ENCODE measurements around the gene SLC25A39. TPM values are rescaled to one million over a fixed set of nuclear protein-coding genes. Genes with fewer than 3 reads are reported as not detected.

SLC25A39 gene
- total RNA-seq, 4 donors from 2014 or later: 136 to 154 (median 141) TPM

DNA sequence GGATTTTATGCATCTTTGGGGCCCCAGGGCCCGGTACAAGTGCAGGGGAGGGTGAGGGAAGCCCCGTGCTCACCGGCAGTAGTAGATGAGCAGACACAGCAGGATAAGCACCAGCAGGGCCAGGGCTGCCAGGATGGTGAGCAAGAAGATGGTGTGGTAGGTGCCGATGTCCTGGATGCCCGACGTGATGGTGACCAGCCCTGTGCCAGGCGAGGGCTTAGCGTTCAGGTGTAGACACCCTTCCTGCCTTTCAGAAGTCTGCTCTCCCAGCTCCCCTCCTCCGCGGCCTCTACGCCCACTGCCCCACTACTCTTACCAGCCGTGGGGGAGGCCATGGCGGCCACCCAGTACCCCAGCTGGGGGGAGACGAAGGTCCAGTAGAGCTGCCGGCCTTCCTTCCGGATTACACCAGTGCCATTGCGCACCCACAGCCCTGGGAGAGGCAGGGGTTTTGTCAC, 31.0 kb upstream of the SLC25A39 start:
- Histone ChIP-seq H3K27ac (no peak overlapping the region), H3K27me3 (peaks cover 11% of the 10 kb centered on the region), H3K9me3 (no peaks in the 10 kb centered on the region), H3K4me3 (no peak overlapping the region), H3K4me1 (peaks cover 0 to 7% (median 3%) of the 10 kb centered on the region in 4 donors), H3K36me3 (peaks cover 0 to 9% (median 0%) of the 10 kb centered on the region in 4 donors)
- intact Hi-C loops (cut with DNase I; ENCODE audit: low total_unique reads): no loop called here
- TF ChIP-seq EP300 (IDR thresholded peaks at IDR 0.05; ENCODE audit: low read depth) (no peak), POLR2AphosphoS5 (IDR thresholded peaks at IDR 0.05) (no peak), POLR2A (IDR thresholded peaks at IDR 0.05) (no peak)
- TF ChIP-seq, protein P1, sequence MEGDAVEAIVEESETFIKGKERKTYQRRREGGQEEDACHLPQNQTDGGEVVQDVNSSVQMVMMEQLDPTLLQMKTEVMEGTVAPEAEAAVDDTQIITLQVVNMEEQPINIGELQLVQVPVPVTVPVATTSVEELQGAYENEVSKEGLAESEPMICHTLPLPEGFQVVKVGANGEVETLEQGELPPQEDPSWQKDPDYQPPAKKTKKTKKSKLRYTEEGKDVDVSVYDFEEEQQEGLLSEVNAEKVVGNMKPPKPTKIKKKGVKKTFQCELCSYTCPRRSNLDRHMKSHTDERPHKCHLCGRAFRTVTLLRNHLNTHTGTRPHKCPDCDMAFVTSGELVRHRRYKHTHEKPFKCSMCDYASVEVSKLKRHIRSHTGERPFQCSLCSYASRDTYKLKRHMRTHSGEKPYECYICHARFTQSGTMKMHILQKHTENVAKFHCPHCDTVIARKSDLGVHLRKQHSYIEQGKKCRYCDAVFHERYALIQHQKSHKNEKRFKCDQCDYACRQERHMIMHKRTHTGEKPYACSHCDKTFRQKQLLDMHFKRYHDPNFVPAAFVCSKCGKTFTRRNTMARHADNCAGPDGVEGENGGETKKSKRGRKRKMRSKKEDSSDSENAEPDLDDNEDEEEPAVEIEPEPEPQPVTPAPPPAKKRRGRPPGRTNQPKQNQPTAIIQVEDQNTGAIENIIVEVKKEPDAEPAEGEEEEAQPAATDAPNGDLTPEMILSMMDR (IDR thresholded peaks at IDR 0.05): no peak
- no peak for DNase-seq
- in situ Hi-C loops (cut with MboI; ENCODE audit: low pct_ligation_motif_present in 1 of 4, low pct_unique_long_range_greater_than_20kb in 1 of 4, low sequenced_read_pairs in 3 of 4): no loop called here
- 80% methylated on average over 17 of the region's 17 CpGs; no CpG with 5 or more reads in 1 of the 2 donors for WGBS, 2 donors (ENCODE audit: low coverage in 1 of 2)

DNA sequence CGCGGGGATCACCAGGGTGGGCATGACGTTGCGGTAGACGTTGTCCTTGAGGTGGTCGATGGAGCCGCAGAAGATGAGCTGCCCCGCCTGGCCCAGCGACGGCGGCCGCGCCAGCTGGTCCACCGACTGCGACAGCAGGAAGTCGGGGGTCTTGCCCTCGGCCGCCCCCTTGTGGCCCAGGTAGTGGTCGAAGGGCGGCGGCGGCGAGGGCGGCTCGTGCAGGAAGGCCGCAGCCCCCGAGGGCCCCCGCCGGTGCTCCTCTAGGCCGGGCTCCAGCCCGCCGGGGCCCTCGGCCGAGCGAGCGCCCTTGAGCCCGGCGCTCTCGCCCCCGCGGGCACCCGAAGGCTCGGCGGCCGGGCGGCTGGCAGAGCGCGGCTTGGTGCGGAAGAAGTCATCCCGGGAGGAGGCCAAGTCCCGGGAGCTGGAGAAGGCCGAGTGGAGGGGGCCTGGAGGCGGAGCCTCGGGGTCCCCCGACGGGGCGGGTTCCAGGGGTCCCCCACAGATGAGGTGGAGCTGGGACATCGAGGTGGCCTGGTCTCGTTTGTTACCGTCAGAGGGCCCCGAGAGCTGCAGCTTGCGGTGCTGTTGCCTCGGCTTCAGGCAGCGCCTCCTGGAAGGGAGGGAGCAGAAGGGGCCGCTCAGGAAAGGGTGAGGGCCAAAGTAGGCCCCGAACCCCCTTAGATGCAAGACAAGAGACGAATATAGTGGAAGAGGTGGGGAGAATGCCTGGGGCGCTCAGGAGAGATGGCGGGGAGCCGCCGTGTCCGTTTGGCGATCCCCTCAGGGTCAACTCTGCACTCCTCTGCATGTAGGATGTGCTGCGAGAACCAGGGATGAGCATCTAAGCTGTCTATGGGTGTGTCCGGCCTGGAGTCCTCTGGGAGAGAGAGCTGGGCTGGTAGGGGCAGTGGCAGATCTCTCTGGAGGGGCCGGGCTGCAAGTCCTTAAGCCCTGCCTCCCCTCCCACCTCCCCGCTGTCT, 30.2 kb upstream of the SLC25A39 start:
- Histone ChIP-seq H3K4me1 (peaks cover 0 to 7% (median 3%) of the 10 kb centered on the region in 4 donors), H3K9me3 (no peaks in the 10 kb centered on the region), H3K4me3 (peak overlapping the region in 2 of 4 donors; percentile 15 to 36), H3K27ac (no peak overlapping the region), H3K27me3 (peaks cover 7% of the 10 kb centered on the region), H3K36me3 (peaks cover 0 to 9% (median 0%) of the 10 kb centered on the region in 4 donors)
- TF ChIP-seq, protein P1 (IDR thresholded peaks at IDR 0.05): peak in 3 of 5 experiments; percentile 18 to 35 (median 31)
- TF ChIP-seq POLR2A (IDR thresholded peaks at IDR 0.05): no peak
- intact Hi-C loops (cut with DNase I; ENCODE audit: low total_unique reads) (no loop called here), in situ Hi-C loops (cut with MboI; ENCODE audit: low pct_ligation_motif_present in 1 of 4, low pct_unique_long_range_greater_than_20kb in 1 of 4, low sequenced_read_pairs in 3 of 4) (no loop called here)
- 53% methylated on average over 67 of the region's 77 CpGs; no CpG with 5 or more reads in 1 of the 2 donors for WGBS, 2 donors (ENCODE audit: low coverage in 1 of 2)
- DNase-seq: peak; percentile 69

DNA sequence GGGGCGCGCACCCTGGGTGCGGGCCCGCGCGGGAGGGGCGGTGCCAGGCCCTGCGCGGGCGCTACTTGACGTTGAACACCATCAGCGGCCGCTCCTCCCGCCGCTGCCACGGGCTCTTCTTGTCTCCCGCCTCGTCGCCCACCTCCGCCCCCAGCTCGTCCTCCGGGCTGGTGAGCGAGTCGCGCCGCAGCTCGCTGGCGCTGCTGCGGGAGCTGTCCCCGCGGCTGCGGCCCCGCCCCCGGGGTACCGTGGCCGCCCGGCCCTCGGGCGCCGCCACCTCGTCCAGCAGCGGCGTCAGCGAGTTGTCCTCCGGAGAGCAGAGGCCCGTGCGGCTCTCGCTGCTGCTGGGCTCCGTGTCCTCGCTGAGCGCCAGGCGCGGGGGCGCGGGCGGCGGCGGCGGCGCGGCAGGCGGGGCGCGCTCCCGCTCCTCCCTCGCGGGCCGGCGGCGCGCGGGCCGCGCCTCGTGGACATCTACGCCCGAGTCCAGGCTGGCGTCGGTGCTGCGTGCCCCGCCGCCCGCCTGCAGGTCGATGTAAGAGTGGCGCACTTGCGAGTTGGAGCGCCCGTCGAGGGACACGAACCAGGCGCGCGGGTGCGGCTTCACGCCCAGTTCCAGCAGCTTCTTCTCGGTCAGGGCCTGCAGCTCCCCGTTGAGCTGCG, 29.2 kb upstream of the SLC25A39 start:
- Histone ChIP-seq H3K27ac (peak overlapping the region in 3 of 4 donors; percentile 21 to 48 (median 42)), H3K36me3 (peaks cover 0 to 9% (median 0%) of the 10 kb centered on the region in 4 donors), H3K4me3 (peak overlapping the region in 3 of 4 donors; percentile 29 to 50 (median 36)), H3K27me3 (peaks cover 6% of the 10 kb centered on the region), H3K4me1 (peaks cover 0 to 7% (median 3%) of the 10 kb centered on the region in 4 donors), H3K9me3 (no peaks in the 10 kb centered on the region)
- no CpG with 5 or more reads among the region's 98 CpGs for WGBS, 2 donors (ENCODE audit: low coverage in 1 of 2)
- peak; percentile 41 for DNase-seq
- TF ChIP-seq POLR2AphosphoS5 (IDR thresholded peaks at IDR 0.05): no peak
- TF ChIP-seq, protein P1 (IDR thresholded peaks at IDR 0.05): no peak
- intact Hi-C loops (cut with DNase I; ENCODE audit: low total_unique reads): no loop called here
- in situ Hi-C loops (cut with MboI; ENCODE audit: low pct_ligation_motif_present in 1 of 4, low pct_unique_long_range_greater_than_20kb in 1 of 4, low sequenced_read_pairs in 3 of 4): no loop called here

Measured in transverse colon (tissue), 4 donors.